Measurements from ENCODE around the gene DLGAP5. TPM values are rescaled to one million over a fixed set of nuclear protein-coding genes. Genes with fewer than 3 reads are reported as not detected.

DLGAP5 gene
- total RNA-seq, 2 donors from 2014 or later: 10.5 to 35.9 TPM

DNA sequence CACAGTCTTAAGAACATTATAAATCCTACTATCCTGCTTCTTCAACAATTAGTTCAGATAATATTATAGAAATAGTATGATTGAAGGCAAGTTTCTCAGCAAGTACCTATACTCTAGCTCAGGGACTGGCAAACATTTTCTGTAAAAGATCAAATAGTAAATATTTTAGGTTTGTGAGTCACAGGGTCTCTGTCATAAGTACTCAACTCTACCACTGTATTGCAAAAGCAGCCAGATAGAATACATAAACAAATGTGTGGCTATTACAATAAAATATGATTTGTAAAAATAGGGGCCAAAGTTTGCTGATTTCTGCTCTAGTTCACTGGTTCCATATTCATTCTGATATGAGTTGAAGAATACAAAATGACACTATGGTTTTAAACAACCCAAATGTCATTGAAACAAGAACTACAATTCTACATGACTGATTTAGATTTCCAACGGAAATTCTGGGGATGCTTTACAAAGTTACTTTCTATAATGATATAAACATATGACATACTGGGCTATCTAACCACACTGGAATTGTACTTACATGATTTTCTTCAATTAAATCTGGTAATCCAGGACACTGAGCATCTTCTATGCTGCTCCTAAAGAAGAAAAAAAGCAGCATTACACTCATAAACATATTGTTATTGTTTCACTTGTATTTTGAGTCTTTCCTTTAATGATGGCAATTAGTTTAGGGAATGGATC lies 39.2 kb downstream of the DLGAP5 start:
- H3K9ac ChIP-seq (ENCODE audit: low read depth in 2 of 2, low read length in 2 of 2): no peak overlapping the region
- intact Hi-C loops (cut with DNase I): no loop called here
- no peaks in the 10 kb centered on the region for H3K4me1 ChIP-seq
- H3K4me3 ChIP-seq: no peak overlapping the region
- TF ChIP-seq, protein P1, sequence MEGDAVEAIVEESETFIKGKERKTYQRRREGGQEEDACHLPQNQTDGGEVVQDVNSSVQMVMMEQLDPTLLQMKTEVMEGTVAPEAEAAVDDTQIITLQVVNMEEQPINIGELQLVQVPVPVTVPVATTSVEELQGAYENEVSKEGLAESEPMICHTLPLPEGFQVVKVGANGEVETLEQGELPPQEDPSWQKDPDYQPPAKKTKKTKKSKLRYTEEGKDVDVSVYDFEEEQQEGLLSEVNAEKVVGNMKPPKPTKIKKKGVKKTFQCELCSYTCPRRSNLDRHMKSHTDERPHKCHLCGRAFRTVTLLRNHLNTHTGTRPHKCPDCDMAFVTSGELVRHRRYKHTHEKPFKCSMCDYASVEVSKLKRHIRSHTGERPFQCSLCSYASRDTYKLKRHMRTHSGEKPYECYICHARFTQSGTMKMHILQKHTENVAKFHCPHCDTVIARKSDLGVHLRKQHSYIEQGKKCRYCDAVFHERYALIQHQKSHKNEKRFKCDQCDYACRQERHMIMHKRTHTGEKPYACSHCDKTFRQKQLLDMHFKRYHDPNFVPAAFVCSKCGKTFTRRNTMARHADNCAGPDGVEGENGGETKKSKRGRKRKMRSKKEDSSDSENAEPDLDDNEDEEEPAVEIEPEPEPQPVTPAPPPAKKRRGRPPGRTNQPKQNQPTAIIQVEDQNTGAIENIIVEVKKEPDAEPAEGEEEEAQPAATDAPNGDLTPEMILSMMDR (IDR thresholded peaks at IDR 0.05): no peak
- H3K36me3 ChIP-seq: no peaks in the 10 kb centered on the region
- no peaks in the 10 kb centered on the region for H3K9me3 ChIP-seq
- H3K27ac ChIP-seq: no peak overlapping the region
- no peaks in the 10 kb centered on the region for H3K27me3 ChIP-seq
- no peak for DNase-seq

- Histone ChIP-seq H3K27ac (no peak overlapping the region), H3K27me3 (no peaks in the 10 kb centered on the region), H3K4me1 (no peaks in the 10 kb centered on the region), H3K36me3 (no peaks in the 10 kb centered on the region), H3K4me3 (no peak overlapping the region), H3K9me3 (no peaks in the 10 kb centered on the region), H3K9ac (ENCODE audit: low read depth in 2 of 2, low read length in 2 of 2) (no peak overlapping the region)
- intact Hi-C loops (cut with DNase I): no loop called here
- no peak for DNase-seq
- TF ChIP-seq, protein P1 (IDR thresholded peaks at IDR 0.05): no peak
Observed at GRCh38 chr14:55151601-55152000, 39.8 kb downstream of the DLGAP5 start.

DNA sequence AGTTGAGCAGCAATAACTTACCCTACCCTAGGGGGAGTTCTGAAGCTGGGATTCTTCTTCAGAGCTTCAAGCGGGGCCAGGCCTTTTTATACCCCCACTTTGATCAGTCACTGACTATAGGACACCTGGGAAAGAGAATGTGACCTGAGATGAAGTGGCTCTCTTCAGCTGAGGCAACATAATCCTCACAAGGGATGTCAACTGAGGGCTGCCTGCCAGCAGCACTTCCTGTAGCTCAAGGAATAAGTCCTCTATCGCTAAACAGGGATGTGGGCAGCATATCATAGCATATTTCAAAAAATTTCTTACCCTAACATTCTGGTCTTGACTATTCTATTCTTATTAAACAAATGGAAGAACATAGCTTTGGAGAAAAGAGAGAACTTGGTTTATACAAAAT lies 45.0 kb downstream of the DLGAP5 start:
- Histone ChIP-seq H3K4me1 (no peaks in the 10 kb centered on the region), H3K4me3 (no peak overlapping the region), H3K9ac (ENCODE audit: low read depth in 2 of 2, low read length in 2 of 2) (no peak overlapping the region), H3K36me3 (peaks cover 18% of the 10 kb centered on the region), H3K9me3 (no peaks in the 10 kb centered on the region), H3K27me3 (no peaks in the 10 kb centered on the region), H3K27ac (no peak overlapping the region)
- intact Hi-C loops (cut with DNase I): no loop called here
- no peak for DNase-seq
- TF ChIP-seq, protein P1 (IDR thresholded peaks at IDR 0.05): no peak

- Histone ChIP-seq H3K4me1 (no peaks in the 10 kb centered on the region), H3K9me3 (no peaks in the 10 kb centered on the region), H3K27me3 (no peaks in the 10 kb centered on the region), H3K9ac (ENCODE audit: low read depth in 2 of 2, low read length in 2 of 2) (no peak overlapping the region), H3K36me3 (peaks cover 46% of the 10 kb centered on the region), H3K4me3 (no peak overlapping the region), H3K27ac (no peak overlapping the region)
- no peak for DNase-seq
- TF ChIP-seq, protein P1 (IDR thresholded peaks at IDR 0.05): no peak
- intact Hi-C loops (cut with DNase I): no loop called here
Observed at GRCh38 chr14:55142466-55142865, 48.9 kb downstream of the DLGAP5 start.

- H3K9me3 ChIP-seq: no peaks in the 10 kb centered on the region
- TF ChIP-seq, protein P1 (IDR thresholded peaks at IDR 0.05): no peak
- no peak for DNase-seq
- intact Hi-C loops (cut with DNase I): no loop called here
- H3K36me3 ChIP-seq: peaks cover 46% of the 10 kb centered on the region
- no peak overlapping the region for H3K9ac ChIP-seq (ENCODE audit: low read depth in 2 of 2, low read length in 2 of 2)
- no peak overlapping the region for H3K27ac ChIP-seq
- H3K4me3 ChIP-seq: no peak overlapping the region
- H3K4me1 ChIP-seq: no peaks in the 10 kb centered on the region
- H3K27me3 ChIP-seq: no peaks in the 10 kb centered on the region
Observed at GRCh38 chr14:55141825-55142224, 49.6 kb downstream of the DLGAP5 start.
